ENCODE results near the gene ADPRH.

GRCh38 chr3:119620899-119621298 lies 41.6 kb downstream of the ADPRH start:
- TF ChIP-seq POLR2A (IDR thresholded peaks at IDR 0.05) (no peak), CTCF (IDR thresholded peaks at IDR 0.05) (no peak), EP300 (IDR thresholded peaks at IDR 0.05) (no peak)

All from ovary (tissue), 3 donors.